Smooth muscle cell (in vitro differentiated cells): ENCODE data around the gene TSPAN3. TPM values are rescaled to one million over a fixed set of nuclear protein-coding genes. Genes with fewer than 3 reads are reported as not detected.

ENCODE experiments used
- DNase-seq: peaks from one replicate; lab custom pipeline; 2025; ENCODE audit not compliant: unreplicated experiment; lab: John Stamatoyannopoulos, UW
- H2AFZ ChIP-seq: fragments of 200-600 bp; sonication (generic); 2 replicates; pipeline ENCODE4 v1.6.0; 2016; ENCODE audit warnings: antibody characterized with exemption, low read depth, mild to moderate bottlenecking
- H3F3A ChIP-seq: fragments of 200-600 bp; sonication (generic); 2 replicates; pipeline ENCODE4 v1.6.0; 2017; ENCODE audit warnings: antibody characterized with exemption, low read depth
- H3K27ac ChIP-seq: fragments of 200-600 bp; sonication (generic); 2 replicates; pipeline ENCODE4 v1.5.1; 2016; ENCODE audit warnings: low read depth, mild to moderate bottlenecking
- H3K27me3 ChIP-seq: fragments of 200-600 bp; sonication (generic); 2 replicates; pipeline ENCODE4 v1.6.1; 2016; ENCODE audit warnings: low read depth, mild to moderate bottlenecking
- H3K36me3 ChIP-seq: fragments of 200-600 bp; sonication (generic); 2 replicates; pipeline ENCODE4 v1.5.1; 2016; ENCODE audit warnings: low read depth
- H3K4me1 ChIP-seq: fragments of 200-600 bp; sonication (generic); 2 replicates; pipeline ENCODE4 v1.5.1; 2016; ENCODE audit warnings: low read depth
- H3K4me2 ChIP-seq: fragments of 200-600 bp; sonication (generic); 2 replicates; pipeline ENCODE4 v1.6.0; 2016; ENCODE audit warnings: mild to moderate bottlenecking
- H3K4me3 ChIP-seq: fragments of 200-600 bp; sonication (generic); 2 replicates; pipeline ENCODE4 v1.5.1; 2016; ENCODE audit warnings: mild to moderate bottlenecking
- H3K79me2 ChIP-seq: fragments of 200-600 bp; sonication (generic); 2 replicates; pipeline ENCODE4 v1.6.0; 2016; ENCODE audit warnings: low read depth, mild to moderate bottlenecking
- H3K9ac ChIP-seq: fragments of 200-600 bp; sonication (generic); 2 replicates; pipeline ENCODE4 v1.6.0; 2016; ENCODE audit warnings: low read depth
- H3K9me3 ChIP-seq: fragments of 200-600 bp; sonication (generic); replicated peaks from 2 replicates; pipeline ENCODE4 v1.5.1; 2016; ENCODE audit warnings: low read depth
- H4K20me1 ChIP-seq: fragments of 200-600 bp; sonication (generic); 2 replicates; pipeline ENCODE4 v1.6.0; 2016; ENCODE audit warnings: low read depth
- CTCF ChIP-seq: fragments of 200-600 bp; sonication (generic); IDR thresholded peaks from 2 replicates; pipeline ENCODE4 v1.5.1; 2017; ENCODE audit warnings: borderline replicate concordance, mild to moderate bottlenecking, antibody characterized with exemption; ENCODE audit not compliant: insufficient read depth, poor library complexity, severe bottlenecking
- WGBS: methylation state at CpG from one replicate; pipeline ENCODE4 v1.1.7; 2016; ENCODE audit warnings: low lambda C conversion rate; 5-methylcytosine and 5-hydroxymethylcytosine counted together
- polyA plus RNA-seq: library from polyadenylated mRNA; unstranded; fragments of >200 nt; fragmentation: Nextera tagmentation; extraction: Ambion mirVana; gene quantifications from 2 replicates; pipeline ENCODE4 v1.2.1, GENCODE V29; 2016
- total RNA-seq: library from RNA; depleted of rRNA; stranded (reverse); fragments of >200 nt; gene quantifications from 2 replicates; pipeline ENCODE4 v1.2.3, GENCODE V29; 2014

The TSPAN3 gene
- total and polyA plus RNA-seq, 2 experiments from 2014 or later = 257 to 276 TPM

GRCh38 chr15:77044228-77045042 lies 26.5 kb downstream of the TSPAN3 start:
- Histone ChIP-seq H3K27ac (no peak overlapping the region), H3K79me2 (peaks cover 4% of the 10 kb centered on the region), H3K27me3 (no peaks in the 10 kb centered on the region), H3F3A (peaks cover 4% of the 10 kb centered on the region), H3K4me1 (no peaks in the 10 kb centered on the region), H3K36me3 (peaks cover 12% of the 10 kb centered on the region), H2AFZ (no peak overlapping the region), H3K9ac (no peak overlapping the region), H3K9me3 (no peaks in the 10 kb centered on the region), H4K20me1 (peaks cover 18% of the 10 kb centered on the region), H3K4me2 (no peak overlapping the region), H3K4me3 (no peak overlapping the region)
- no peak for TF ChIP-seq CTCF
- no peak for DNase-seq
- 92% methylated on average over 7 of the region's 7 CpGs for WGBS

GRCh38 chr15:77042955-77043920 lies 27.7 kb downstream of the TSPAN3 start:
- Histone ChIP-seq H3K36me3 (peaks cover 12% of the 10 kb centered on the region), H3F3A (peaks cover 4% of the 10 kb centered on the region), H3K4me2 (no peak overlapping the region), H3K4me1 (no peaks in the 10 kb centered on the region), H3K9me3 (no peaks in the 10 kb centered on the region), H2AFZ (no peak overlapping the region), H3K4me3 (no peak overlapping the region), H4K20me1 (peaks cover 8% of the 10 kb centered on the region), H3K79me2 (no peaks in the 10 kb centered on the region), H3K27ac (no peak overlapping the region), H3K27me3 (no peaks in the 10 kb centered on the region), H3K9ac (no peak overlapping the region)
- TF ChIP-seq CTCF = no peak
- DNase-seq = no peak
- WGBS = 90% methylated on average over 20 of the region's 20 CpGs

GRCh38 chr15:77042245-77042919 lies 28.5 kb downstream of the TSPAN3 start:
- WGBS = 94% methylated on average over 8 of the region's 8 CpGs
- H3K4me2 ChIP-seq = no peak overlapping the region
- no peaks in the 10 kb centered on the region for H3K27me3 ChIP-seq
- TF ChIP-seq CTCF = no peak
- H2AFZ ChIP-seq = no peak overlapping the region
- no peak for DNase-seq
- no peak overlapping the region for H3K4me3 ChIP-seq
- no peak overlapping the region for H3K9ac ChIP-seq
- H3K9me3 ChIP-seq = no peaks in the 10 kb centered on the region
- H3K79me2 ChIP-seq = no peaks in the 10 kb centered on the region
- no peaks in the 10 kb centered on the region for H3K4me1 ChIP-seq
- no peak overlapping the region for H3K27ac ChIP-seq
- peaks cover 2% of the 10 kb centered on the region for H4K20me1 ChIP-seq
- H3F3A ChIP-seq = peaks cover 4% of the 10 kb centered on the region
- H3K36me3 ChIP-seq = peaks cover 8% of the 10 kb centered on the region
